DOHH2 (cell line): ENCODE results near the gene SLIT1.

Experiments
- H3F3A ChIP-seq: fragments of 200-600 bp; sonication (generic), shearing (Covaris generic); 2 replicates; pipeline ENCODE4 v1.6.0; 2016; ENCODE audit warnings: antibody characterized with exemption, mild to moderate bottlenecking; ENCODE audit not compliant: control insufficient read depth, insufficient read depth
- H3K27ac ChIP-seq: fragments of 200-600 bp; sonication (generic); 2 replicates; pipeline ENCODE4 v1.5.1; 2014; ENCODE audit warnings: low read depth, mild to moderate bottlenecking, low read length, moderate library complexity
- H3K27me3 ChIP-seq: fragments of 200-600 bp; sonication (generic); 2 replicates; pipeline ENCODE4 v1.6.1; 2014; ENCODE audit warnings: mild to moderate bottlenecking, low read length, mixed read lengths; ENCODE audit not compliant: control insufficient read depth
- H3K36me3 ChIP-seq: fragments of 200-600 bp; sonication (generic); 2 replicates; pipeline ENCODE4 v1.6.1; 2014; ENCODE audit warnings: mild to moderate bottlenecking, low read length, moderate library complexity, mixed read lengths; ENCODE audit not compliant: control insufficient read depth
- H3K4me1 ChIP-seq: fragments of 200-600 bp; sonication (generic); 2 replicates; pipeline ENCODE4 v1.6.1; 2014; ENCODE audit warnings: mild to moderate bottlenecking, low read length, mixed read lengths; ENCODE audit not compliant: control insufficient read depth
- H3K4me2 ChIP-seq: fragments of 200-600 bp; sonication (generic); 2 replicates; pipeline ENCODE4 v1.6.0; 2014; ENCODE audit warnings: mild to moderate bottlenecking, low read length, moderate library complexity
- H3K4me3 ChIP-seq: fragments of 200-600 bp; sonication (generic); 2 replicates; pipeline ENCODE4 v1.5.1; 2014; ENCODE audit warnings: mild to moderate bottlenecking, low read length, mixed read lengths
- H3K79me2 ChIP-seq: fragments of 200-600 bp; sonication (generic); 2 replicates; pipeline ENCODE4 v1.6.1; 2014; ENCODE audit warnings: mild to moderate bottlenecking, low read length, mixed read lengths; ENCODE audit not compliant: control insufficient read depth
- H3K9me2 ChIP-seq: fragments of 200-600 bp; sonication (generic); replicated peaks from 2 replicates; pipeline ENCODE4 v1.6.1; 2014; ENCODE audit warnings: mild to moderate bottlenecking, low read length, mixed read lengths; ENCODE audit not compliant: control insufficient read depth
- H3K9me3 ChIP-seq: fragments of 200-600 bp; sonication (generic); 2 replicates; pipeline ENCODE4 v1.6.1; 2014; ENCODE audit warnings: antibody characterized with exemption, low read length, mixed read lengths; ENCODE audit not compliant: control insufficient read depth, insufficient read depth
- H4K20me1 ChIP-seq: fragments of 200-600 bp; sonication (generic); 2 replicates; pipeline ENCODE4 v1.6.0; 2014; ENCODE audit warnings: low read depth, mild to moderate bottlenecking, antibody characterized with exemption, low read length, moderate library complexity; ENCODE audit not compliant: control insufficient read depth, insufficient read depth
- CTCF ChIP-seq: fragments of 200-600 bp; sonication (generic); IDR thresholded peaks from one replicate; pipeline ENCODE4 v1.5.1; 2014; ENCODE audit warnings: antibody characterized with exemption, mild to moderate bottlenecking, low read depth, low read length; ENCODE audit not compliant: poor library complexity, severe bottlenecking
- EZH2phosphoT487 ChIP-seq: fragments of 200-600 bp; sonication (generic); IDR thresholded peaks from 2 replicates; pipeline ENCODE4 v1.6.1; 2017; ENCODE audit warnings: borderline replicate concordance, mild to moderate bottlenecking, antibody characterized with exemption, low read length, moderate library complexity, mixed read lengths

Gene SLIT1

GRCh38 chr10:97090035-97090434, 95.7 kb downstream of the SLIT1 start:
- H3K9me2 ChIP-seq: no peaks in the 10 kb centered on the region
- no peaks in the 10 kb centered on the region for H3K79me2 ChIP-seq
- TF ChIP-seq EZH2phosphoT487 (no peak), CTCF (no peak)
- H3K9me3 ChIP-seq: no peaks in the 10 kb centered on the region
- H3K27ac ChIP-seq: no peak overlapping the region
- H3F3A ChIP-seq: no peaks in the 10 kb centered on the region
- no peaks in the 10 kb centered on the region for H3K4me1 ChIP-seq
- no peak overlapping the region for H3K4me3 ChIP-seq
- peaks cover 49% of the 10 kb centered on the region for H3K27me3 ChIP-seq
- H3K36me3 ChIP-seq: no peaks in the 10 kb centered on the region
- no peak overlapping the region for H3K4me2 ChIP-seq
- H4K20me1 ChIP-seq: 0 out of 2 replicates have a peak, but pooled peaks cover 3% of the 10 kb centered on the region

- no peaks in the 10 kb centered on the region for H3K79me2 ChIP-seq
- TF ChIP-seq EZH2phosphoT487 (no peak), CTCF (no peak)
Observed at GRCh38 chr10:97089209-97089870, 96.4 kb downstream of the SLIT1 start.

GRCh38 chr10:97087296-97087695, 98.5 kb downstream of the SLIT1 start:
- Histone ChIP-seq H3K27ac (no peak overlapping the region), H3K27me3 (peaks cover 32% of the 10 kb centered on the region), H3K79me2 (no peaks in the 10 kb centered on the region), H3K9me2 (no peaks in the 10 kb centered on the region), H3K9me3 (no peaks in the 10 kb centered on the region), H3K4me1 (no peaks in the 10 kb centered on the region), H3K4me3 (no peak overlapping the region), H4K20me1 (no peaks in the 10 kb centered on the region), H3F3A (no peaks in the 10 kb centered on the region), H3K36me3 (no peaks in the 10 kb centered on the region), H3K4me2 (no peak overlapping the region)
- TF ChIP-seq EZH2phosphoT487: no peak
- no peak for TF ChIP-seq CTCF

More at GRCh38 chr10:97089209-97089870, 96.4 kb downstream of the SLIT1 start:
- Histone ChIP-seq H3K4me2 (no peak overlapping the region), H3K9me2 (no peaks in the 10 kb centered on the region), H3K36me3 (no peaks in the 10 kb centered on the region), H3F3A (no peaks in the 10 kb centered on the region), H3K27ac (no peak overlapping the region), H4K20me1 (0 out of 2 replicates have a peak, but pooled peaks cover 2% of the 10 kb centered on the region), H3K27me3 (peaks cover 44% of the 10 kb centered on the region), H3K9me3 (no peaks in the 10 kb centered on the region), H3K4me3 (no peak overlapping the region), H3K4me1 (no peaks in the 10 kb centered on the region)
